ENCODE data around the gene TECR. TPM values are rescaled to one million over a fixed set of nuclear protein-coding genes. Genes with fewer than 3 reads are reported as not detected.

The TECR gene
- total and polyA plus RNA-seq, 2 of the 13 experiments (the other 11 are each of a cell fraction or from before 2014, with no cell fraction given), result 54.9 to 121 TPM

DNA sequence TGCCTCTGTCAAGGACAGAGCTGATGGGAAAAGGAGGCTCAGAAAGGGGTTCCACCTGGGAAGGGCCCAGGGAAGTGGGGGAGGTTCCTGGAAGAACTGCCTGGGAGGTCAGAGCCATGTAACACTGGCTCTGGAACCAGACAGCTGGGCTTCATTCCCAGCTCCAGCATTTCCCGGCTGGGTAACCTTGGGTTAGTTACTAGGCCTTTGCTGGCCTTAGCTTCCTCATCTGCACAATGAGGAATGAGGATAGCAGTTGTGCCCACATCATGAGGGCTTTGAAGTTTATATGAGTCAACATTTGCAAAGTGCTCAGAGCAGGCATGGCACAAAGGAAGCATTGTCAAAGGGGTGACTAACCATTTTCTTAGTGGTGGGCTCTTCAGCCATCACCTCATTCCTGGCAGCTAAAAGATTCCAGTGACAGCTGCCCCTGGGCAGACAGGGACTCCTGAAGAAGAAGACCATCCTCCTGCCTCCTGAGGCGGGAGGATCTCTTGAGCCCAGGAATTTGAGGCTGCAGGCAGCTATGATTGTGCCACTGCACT lies 9.5 kb upstream of the TECR start (continued):
- peak; percentile 39 for TF ChIP-seq ZMYM2 (CRISPR knock-in tag; IDR thresholded peaks at IDR 0.05)
- 0 out of 2 replicates have a peak, but pooled peaks have one; percentile 21 for TF ChIP-seq ZNF232 (CRISPR knock-in tag; IDR thresholded peaks at IDR 0.05; ENCODE audit: borderline replicate concordance)
- TF ChIP-seq KLF15 (CRISPR knock-in tag; IDR thresholded peaks at IDR 0.05; ENCODE audit: borderline replicate concordance), result no peak
- TF ChIP-seq, protein P1, sequence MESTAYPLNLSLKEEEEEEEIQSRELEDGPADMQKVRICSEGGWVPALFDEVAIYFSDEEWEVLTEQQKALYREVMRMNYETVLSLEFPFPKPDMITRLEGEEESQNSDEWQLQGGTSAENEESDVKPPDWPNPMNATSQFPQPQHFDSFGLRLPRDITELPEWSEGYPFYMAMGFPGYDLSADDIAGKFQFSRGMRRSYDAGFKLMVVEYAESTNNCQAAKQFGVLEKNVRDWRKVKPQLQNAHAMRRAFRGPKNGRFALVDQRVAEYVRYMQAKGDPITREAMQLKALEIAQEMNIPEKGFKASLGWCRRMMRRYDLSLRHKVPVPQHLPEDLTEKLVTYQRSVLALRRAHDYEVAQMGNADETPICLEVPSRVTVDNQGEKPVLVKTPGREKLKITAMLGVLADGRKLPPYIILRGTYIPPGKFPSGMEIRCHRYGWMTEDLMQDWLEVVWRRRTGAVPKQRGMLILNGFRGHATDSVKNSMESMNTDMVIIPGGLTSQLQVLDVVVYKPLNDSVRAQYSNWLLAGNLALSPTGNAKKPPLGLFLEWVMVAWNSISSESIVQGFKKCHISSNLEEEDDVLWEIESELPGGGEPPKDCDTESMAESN (CRISPR knock-in tag; conservative IDR thresholded peaks at IDR 0.05), result no peak; the same call in 1 of the 2 replicates
- TF ChIP-seq ZNF737 (CRISPR knock-in tag; IDR thresholded peaks at IDR 0.05; ENCODE audit: borderline replicate concordance), result no peak
- TF ChIP-seq, protein P2, sequence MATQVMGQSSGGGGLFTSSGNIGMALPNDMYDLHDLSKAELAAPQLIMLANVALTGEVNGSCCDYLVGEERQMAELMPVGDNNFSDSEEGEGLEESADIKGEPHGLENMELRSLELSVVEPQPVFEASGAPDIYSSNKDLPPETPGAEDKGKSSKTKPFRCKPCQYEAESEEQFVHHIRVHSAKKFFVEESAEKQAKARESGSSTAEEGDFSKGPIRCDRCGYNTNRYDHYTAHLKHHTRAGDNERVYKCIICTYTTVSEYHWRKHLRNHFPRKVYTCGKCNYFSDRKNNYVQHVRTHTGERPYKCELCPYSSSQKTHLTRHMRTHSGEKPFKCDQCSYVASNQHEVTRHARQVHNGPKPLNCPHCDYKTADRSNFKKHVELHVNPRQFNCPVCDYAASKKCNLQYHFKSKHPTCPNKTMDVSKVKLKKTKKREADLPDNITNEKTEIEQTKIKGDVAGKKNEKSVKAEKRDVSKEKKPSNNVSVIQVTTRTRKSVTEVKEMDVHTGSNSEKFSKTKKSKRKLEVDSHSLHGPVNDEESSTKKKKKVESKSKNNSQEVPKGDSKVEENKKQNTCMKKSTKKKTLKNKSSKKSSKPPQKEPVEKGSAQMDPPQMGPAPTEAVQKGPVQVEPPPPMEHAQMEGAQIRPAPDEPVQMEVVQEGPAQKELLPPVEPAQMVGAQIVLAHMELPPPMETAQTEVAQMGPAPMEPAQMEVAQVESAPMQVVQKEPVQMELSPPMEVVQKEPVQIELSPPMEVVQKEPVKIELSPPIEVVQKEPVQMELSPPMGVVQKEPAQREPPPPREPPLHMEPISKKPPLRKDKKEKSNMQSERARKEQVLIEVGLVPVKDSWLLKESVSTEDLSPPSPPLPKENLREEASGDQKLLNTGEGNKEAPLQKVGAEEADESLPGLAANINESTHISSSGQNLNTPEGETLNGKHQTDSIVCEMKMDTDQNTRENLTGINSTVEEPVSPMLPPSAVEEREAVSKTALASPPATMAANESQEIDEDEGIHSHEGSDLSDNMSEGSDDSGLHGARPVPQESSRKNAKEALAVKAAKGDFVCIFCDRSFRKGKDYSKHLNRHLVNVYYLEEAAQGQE (IDR thresholded peaks at IDR 0.05; ENCODE audit: borderline replicate concordance in 1 of 2, low read depth in 1 of 2, low read length in 2 of 2), result 0 out of 4 replicates have a peak, but pooled peaks of 1 of the 2 experiments have one; percentile 21
- 0 out of 2 replicates have a peak, but pooled peaks have one; percentile 45 for TF ChIP-seq ZNF644 (CRISPR knock-in tag; IDR thresholded peaks at IDR 0.05; ENCODE audit: low read depth)
- TF ChIP-seq ZMYM3 (CRISPR knock-in tag; IDR thresholded peaks at IDR 0.05), result peak; percentile 63; the same call in 1 of the 2 replicates
- 0 out of 2 replicates have a peak, but pooled peaks have one; percentile 15 for TF ChIP-seq ZNF629 (CRISPR knock-in tag; conservative IDR thresholded peaks at IDR 0.05)
- TF ChIP-seq ZNF792 (CRISPR knock-in tag; IDR thresholded peaks at IDR 0.05), result peak; percentile 100
- TF ChIP-seq, protein P3, sequence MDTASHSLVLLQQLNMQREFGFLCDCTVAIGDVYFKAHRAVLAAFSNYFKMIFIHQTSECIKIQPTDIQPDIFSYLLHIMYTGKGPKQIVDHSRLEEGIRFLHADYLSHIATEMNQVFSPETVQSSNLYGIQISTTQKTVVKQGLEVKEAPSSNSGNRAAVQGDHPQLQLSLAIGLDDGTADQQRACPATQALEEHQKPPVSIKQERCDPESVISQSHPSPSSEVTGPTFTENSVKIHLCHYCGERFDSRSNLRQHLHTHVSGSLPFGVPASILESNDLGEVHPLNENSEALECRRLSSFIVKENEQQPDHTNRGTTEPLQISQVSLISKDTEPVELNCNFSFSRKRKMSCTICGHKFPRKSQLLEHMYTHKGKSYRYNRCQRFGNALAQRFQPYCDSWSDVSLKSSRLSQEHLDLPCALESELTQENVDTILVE (CRISPR knock-in tag; IDR thresholded peaks at IDR 0.05), result peak; percentile 69; the same call in 1 of the 2 replicates
- TF ChIP-seq ZSCAN9 (CRISPR knock-in tag; IDR thresholded peaks at IDR 0.05; ENCODE audit: borderline replicate concordance), result peak; percentile 88; the same call in 1 of the 2 replicates
- TF ChIP-seq JUND (CRISPR knock-in tag; IDR thresholded peaks at IDR 0.05), result 0 out of 2 replicates have a peak, but pooled peaks have one; percentile 50
- TF ChIP-seq ZNF20 (CRISPR knock-in tag; IDR thresholded peaks at IDR 0.05), result no peak
- TF ChIP-seq, protein P4, sequence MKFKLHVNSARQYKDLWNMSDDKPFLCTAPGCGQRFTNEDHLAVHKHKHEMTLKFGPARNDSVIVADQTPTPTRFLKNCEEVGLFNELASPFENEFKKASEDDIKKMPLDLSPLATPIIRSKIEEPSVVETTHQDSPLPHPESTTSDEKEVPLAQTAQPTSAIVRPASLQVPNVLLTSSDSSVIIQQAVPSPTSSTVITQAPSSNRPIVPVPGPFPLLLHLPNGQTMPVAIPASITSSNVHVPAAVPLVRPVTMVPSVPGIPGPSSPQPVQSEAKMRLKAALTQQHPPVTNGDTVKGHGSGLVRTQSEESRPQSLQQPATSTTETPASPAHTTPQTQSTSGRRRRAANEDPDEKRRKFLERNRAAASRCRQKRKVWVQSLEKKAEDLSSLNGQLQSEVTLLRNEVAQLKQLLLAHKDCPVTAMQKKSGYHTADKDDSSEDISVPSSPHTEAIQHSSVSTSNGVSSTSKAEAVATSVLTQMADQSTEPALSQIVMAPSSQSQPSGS (CRISPR knock-in tag; IDR thresholded peaks at IDR 0.05), result peak; percentile 78; the same call in 1 of the 2 replicates
- no peak for TF ChIP-seq KDM1A (CRISPR knock-in tag; IDR thresholded peaks at IDR 0.05)
- TF ChIP-seq, protein P5, sequence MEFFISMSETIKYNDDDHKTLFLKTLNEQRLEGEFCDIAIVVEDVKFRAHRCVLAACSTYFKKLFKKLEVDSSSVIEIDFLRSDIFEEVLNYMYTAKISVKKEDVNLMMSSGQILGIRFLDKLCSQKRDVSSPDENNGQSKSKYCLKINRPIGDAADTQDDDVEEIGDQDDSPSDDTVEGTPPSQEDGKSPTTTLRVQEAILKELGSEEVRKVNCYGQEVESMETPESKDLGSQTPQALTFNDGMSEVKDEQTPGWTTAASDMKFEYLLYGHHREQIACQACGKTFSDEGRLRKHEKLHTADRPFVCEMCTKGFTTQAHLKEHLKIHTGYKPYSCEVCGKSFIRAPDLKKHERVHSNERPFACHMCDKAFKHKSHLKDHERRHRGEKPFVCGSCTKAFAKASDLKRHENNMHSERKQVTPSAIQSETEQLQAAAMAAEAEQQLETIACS (CRISPR knock-in tag; IDR thresholded peaks at IDR 0.05), result no peak
- no peak for TF ChIP-seq ZNF543 (CRISPR knock-in tag; IDR thresholded peaks at IDR 0.05)
- TF ChIP-seq, protein P6, sequence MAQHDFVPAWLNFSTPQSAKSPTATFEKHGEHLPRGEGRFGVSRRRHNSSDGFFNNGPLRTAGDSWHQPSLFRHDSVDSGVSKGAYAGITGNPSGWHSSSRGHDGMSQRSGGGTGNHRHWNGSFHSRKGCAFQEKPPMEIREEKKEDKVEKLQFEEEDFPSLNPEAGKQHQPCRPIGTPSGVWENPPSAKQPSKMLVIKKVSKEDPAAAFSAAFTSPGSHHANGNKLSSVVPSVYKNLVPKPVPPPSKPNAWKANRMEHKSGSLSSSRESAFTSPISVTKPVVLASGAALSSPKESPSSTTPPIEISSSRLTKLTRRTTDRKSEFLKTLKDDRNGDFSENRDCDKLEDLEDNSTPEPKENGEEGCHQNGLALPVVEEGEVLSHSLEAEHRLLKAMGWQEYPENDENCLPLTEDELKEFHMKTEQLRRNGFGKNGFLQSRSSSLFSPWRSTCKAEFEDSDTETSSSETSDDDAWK (CRISPR knock-in tag; IDR thresholded peaks at IDR 0.05), result no peak
